Measurements from ENCODE around the gene FAF1. TPM values are rescaled to one million over a fixed set of nuclear protein-coding genes. Genes with fewer than 3 reads are reported as not detected.

The FAF1 gene
- total RNA-seq, 2 experiments from 2014 or later = 43.5 to 44.0 TPM

DNA sequence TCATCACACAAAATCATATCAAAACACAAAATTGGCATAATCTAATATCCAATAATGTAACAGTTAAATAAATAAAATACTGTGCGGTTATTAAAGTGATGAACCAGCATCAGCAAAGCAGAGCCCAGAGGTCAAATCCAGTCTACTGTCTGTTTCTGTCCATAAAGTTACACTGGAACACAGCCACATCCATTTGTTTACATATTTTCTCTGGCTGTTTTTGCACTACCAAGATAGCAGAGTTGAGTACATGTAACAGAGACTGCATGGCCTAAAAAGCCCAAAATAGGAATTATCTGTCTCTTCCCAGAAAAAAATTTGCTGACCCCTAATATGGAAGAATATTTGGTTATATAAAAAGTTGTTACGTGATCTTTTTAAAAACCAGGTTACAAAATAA lies 294.7 kb downstream of the FAF1 start:
- ATAC-seq (ENCODE audit: poor library complexity) = no peak
- TF ChIP-seq CTCF (IDR thresholded peaks at IDR 0.05) = no peak
- Histone ChIP-seq H3K4me1 (ENCODE audit: insufficient read depth, low read length) (no peaks in the 10 kb centered on the region), H3K4me3 (ENCODE audit: low read length) (no peak overlapping the region), H3K9me3 (ENCODE audit: control insufficient read depth in 1 of 2, insufficient read depth in 1 of 2, low read length in 2 of 2) (no peaks in the 10 kb centered on the region), H3K27me3 (ENCODE audit: control insufficient read depth in 1 of 2, insufficient read depth in 2 of 2, low read length in 2 of 2) (no peaks in the 10 kb centered on the region), H3K36me3 (ENCODE audit: insufficient read depth, low read length) (no peaks in the 10 kb centered on the region), H3K27ac (ENCODE audit: low read depth in 1 of 2, low read length in 2 of 2) (no peak overlapping the region)
- ChIA-PET CTCF (interaction anchor here (0.7 kb wide), 1 partner anchor 128 kb away, joined by 3 read pairs; no protein-coding TSS in a partner anchor), POLR2A (no interaction called here)
- H3K36me3 Mint-ChIP-seq (ENCODE audit: low read depth) = peaks cover 6% of the 10 kb centered on the region
- intact Hi-C loops (cut with DNase I, micrococcal nuclease) = no loop called here
- H3K4me3 Mint-ChIP-seq = no peak overlapping the region
- H3K27ac Mint-ChIP-seq = no peak overlapping the region
- H3K27me3 Mint-ChIP-seq = no peaks in the 10 kb centered on the region
- no peaks in the 10 kb centered on the region for H3K4me1 Mint-ChIP-seq (ENCODE audit: low read depth)
- no peaks in the 10 kb centered on the region for H3K9me3 Mint-ChIP-seq
- no peak for DNase-seq

DNA sequence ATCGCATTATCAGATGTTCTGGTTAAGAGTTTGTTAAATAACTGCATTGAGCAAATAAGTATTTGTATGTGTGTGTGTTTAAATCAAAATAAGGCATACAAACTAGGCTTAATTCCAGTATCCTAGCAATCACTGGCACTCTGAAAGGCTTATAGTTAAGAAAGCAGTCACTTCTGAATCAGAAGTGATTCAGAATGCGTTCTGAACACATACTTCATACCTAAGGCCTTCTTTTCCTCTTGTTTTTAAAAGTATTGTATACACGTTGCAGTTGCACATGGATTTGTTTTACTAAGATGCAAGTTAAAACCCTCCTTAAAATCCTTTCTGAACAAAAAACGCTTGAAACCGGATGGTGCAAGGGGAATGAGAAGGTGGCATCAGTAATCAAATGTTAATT lies 298.4 kb downstream of the FAF1 start:
- H3K36me3 Mint-ChIP-seq (ENCODE audit: low read depth) = peaks cover under 1% of the 10 kb centered on the region
- no peak for DNase-seq
- POLR2A ChIA-PET = no interaction called here
- no peak overlapping the region for H3K4me3 Mint-ChIP-seq
- H3K27ac ChIP-seq (ENCODE audit: low read depth in 1 of 2, low read length in 2 of 2) = no peak overlapping the region
- no peak overlapping the region for H3K4me3 ChIP-seq (ENCODE audit: low read length)
- no peak for TF ChIP-seq CTCF (IDR thresholded peaks at IDR 0.05)
- no peaks in the 10 kb centered on the region for H3K27me3 ChIP-seq (ENCODE audit: control insufficient read depth in 1 of 2, insufficient read depth in 2 of 2, low read length in 2 of 2)
- H3K36me3 ChIP-seq (ENCODE audit: insufficient read depth, low read length) = no peaks in the 10 kb centered on the region
- intact Hi-C loops (cut with DNase I, micrococcal nuclease) = no loop called here
- ATAC-seq (ENCODE audit: poor library complexity) = no peak
- no peaks in the 10 kb centered on the region for H3K9me3 ChIP-seq (ENCODE audit: control insufficient read depth in 1 of 2, insufficient read depth in 1 of 2, low read length in 2 of 2)
- CTCF ChIA-PET = no interaction called here
- no peaks in the 10 kb centered on the region for H3K4me1 ChIP-seq (ENCODE audit: insufficient read depth, low read length)
- no peaks in the 10 kb centered on the region for H3K9me3 Mint-ChIP-seq
- peaks cover 19% of the 10 kb centered on the region for H3K4me1 Mint-ChIP-seq (ENCODE audit: low read depth)
- H3K27ac Mint-ChIP-seq = no peak overlapping the region
- no peaks in the 10 kb centered on the region for H3K27me3 Mint-ChIP-seq

GRCh38 chr1:50659107-50659662 lies 300.9 kb downstream of the FAF1 start:
- H3K9me3 Mint-ChIP-seq = no peaks in the 10 kb centered on the region
- H3K4me3 ChIP-seq (ENCODE audit: low read length) = no peak overlapping the region
- H3K27ac Mint-ChIP-seq = no peak overlapping the region
- H3K27ac ChIP-seq (ENCODE audit: low read depth in 1 of 2, low read length in 2 of 2) = no peak overlapping the region
- no peak for TF ChIP-seq CTCF (IDR thresholded peaks at IDR 0.05)
- no peak for DNase-seq
- CTCF ChIA-PET = no interaction called here
- no peaks in the 10 kb centered on the region for H3K27me3 Mint-ChIP-seq
- H3K36me3 Mint-ChIP-seq (ENCODE audit: low read depth) = peaks cover 15% of the 10 kb centered on the region
- no peaks in the 10 kb centered on the region for H3K36me3 ChIP-seq (ENCODE audit: insufficient read depth, low read length)
- no peak overlapping the region for H3K4me3 Mint-ChIP-seq
- H3K4me1 Mint-ChIP-seq (ENCODE audit: low read depth) = peaks cover 19% of the 10 kb centered on the region
- no peaks in the 10 kb centered on the region for H3K9me3 ChIP-seq (ENCODE audit: control insufficient read depth in 1 of 2, insufficient read depth in 1 of 2, low read length in 2 of 2)
- no peak for ATAC-seq (ENCODE audit: poor library complexity)
- intact Hi-C loops (cut with DNase I, micrococcal nuclease) = no loop called here
- H3K4me1 ChIP-seq (ENCODE audit: insufficient read depth, low read length) = no peaks in the 10 kb centered on the region
- POLR2A ChIA-PET = no interaction called here
- H3K27me3 ChIP-seq (ENCODE audit: control insufficient read depth in 1 of 2, insufficient read depth in 2 of 2, low read length in 2 of 2) = no peaks in the 10 kb centered on the region
